Measurements from ENCODE around the gene STK39. TPM values are rescaled to one million over a fixed set of nuclear protein-coding genes. Genes with fewer than 3 reads are reported as not detected.

The STK39 gene
- total and polyA plus RNA-seq, 2 of the 4 experiments (the other 2 are of a cell fraction) = 11.8 to 16.4 TPM

- H3K79me1 ChIP-seq (ENCODE audit: low read depth in 1 of 2, low read length in 2 of 2) = peaks cover 2 to 35% of the 10 kb centered on the region in 2 experiments
- TF ChIP-seq MAFK (IDR thresholded peaks at IDR 0.05; ENCODE audit: low read depth, low read length) (no peak), FOS (IDR thresholded peaks at IDR 0.05; ENCODE audit: low read depth, low read length) (no peak), USF2 (IDR thresholded peaks at IDR 0.05; ENCODE audit: low read depth, low read length) (no peak), CHD1 (IDR thresholded peaks at IDR 0.05; ENCODE audit: low read depth, low read length) (no peak), NFE2L2 (IDR thresholded peaks at IDR 0.05; ENCODE audit: low read depth, low read length) (no peak), SMC3 (IDR thresholded peaks at IDR 0.05; ENCODE audit: low read depth, low read length) (no peak), MXI1 (IDR thresholded peaks at IDR 0.05; ENCODE audit: borderline replicate concordance, low read depth, low read length) (no peak), BHLHE40 (IDR thresholded peaks at IDR 0.05; ENCODE audit: low read depth, low read length) (no peak), MAZ (IDR thresholded peaks at IDR 0.05; ENCODE audit: borderline replicate concordance, low read depth, low read length) (no peak), RAD21 (IDR thresholded peaks at IDR 0.05; ENCODE audit: low read length) (no peak), CTCF (conservative IDR thresholded peaks at IDR 0.05; ENCODE audit: low read depth, low read length) (no peak), RCOR1 (IDR thresholded peaks at IDR 0.05; ENCODE audit: insufficient replicate concordance, low read length) (no peak), POLR2A (IDR thresholded peaks at IDR 0.05; ENCODE audit: low read depth, low read length) (no peak), CEBPB (IDR thresholded peaks at IDR 0.05; ENCODE audit: low read depth, low read length) (no peak)
- H3K14ac ChIP-seq (replicated peaks; ENCODE audit: low read depth, low read length) = no peak overlapping the region
- H3K4me2 ChIP-seq (ENCODE audit: low read depth, low read length) = no peak overlapping the region
- H2BK20ac ChIP-seq (ENCODE audit: low read depth, low read length) = no peak overlapping the region
- no peak overlapping the region for H3K18ac ChIP-seq (ENCODE audit: low read depth, low read length)
- H4K8ac ChIP-seq (ENCODE audit: low read depth in 2 of 2, low read length in 2 of 2) = peak overlapping the region in 1 of 2 experiments; percentile 20; a peak in 1 of 4 replicates
- no peak overlapping the region for H3K4ac ChIP-seq (ENCODE audit: low read depth, low read length)
- H2AK9ac ChIP-seq (replicated peaks; ENCODE audit: low read depth, low read length, poor library complexity) = no peak overlapping the region
- H3K4me1 ChIP-seq (ENCODE audit: control insufficient read depth, insufficient read depth, low read length) = peaks cover 3% of the 10 kb centered on the region; the same call in 1 of the 2 replicates
- H2BK15ac ChIP-seq (ENCODE audit: low read depth, low read length) = no peak overlapping the region
- H3K9me1 ChIP-seq (ENCODE audit: insufficient read depth, low read length) = peaks cover 4% of the 10 kb centered on the region
- H3K23ac ChIP-seq (ENCODE audit: low read depth, low read length) = no peak overlapping the region
- no peak overlapping the region for H2AFZ ChIP-seq (replicated peaks; ENCODE audit: low read length, poor library complexity)
- no peak overlapping the region for H3K27ac ChIP-seq (ENCODE audit: insufficient read depth, low read length)
- H3K56ac ChIP-seq (ENCODE audit: extremely low read depth, insufficient read depth, low read length) = no peak overlapping the region
- dilution Hi-C loops (cut with HindIII; ENCODE audit: low sequenced_read_pairs, unreplicated experiment) (no loop called here), intact Hi-C loops (cut with micrococcal nuclease) (no loop called here), in situ Hi-C loops (cut with MboI; ENCODE audit: low sequenced_read_pairs) (no loop called here)
- WGBS, 2 experiments (ENCODE audit: extremely low coverage in 2 of 2, insufficient read length in 1 of 2) = 86% methylated on average over 1 of the region's 4 CpGs; no CpG with 5 or more reads in 1 of the 2 experiments
- H2BK5ac ChIP-seq (ENCODE audit: low read depth, low read length, poor library complexity, severe bottlenecking) = no peak overlapping the region
- peak; percentile 7 for DNase-seq
- ATAC-seq (ENCODE audit: low read depth) = no peak
- no peaks in the 10 kb centered on the region for H3K9me3 ChIP-seq (ENCODE audit: control insufficient read depth, insufficient read depth, low read length)
- no peak overlapping the region for H2AK5ac ChIP-seq (ENCODE audit: low read depth, low read length)
- H3K4me3 ChIP-seq (ENCODE audit: insufficient read depth, low read depth, low read length) = no peak overlapping the region
- BruUV-seq (replicated peaks) = no TSS peak
- no peak overlapping the region for H2BK120ac ChIP-seq (ENCODE audit: low read depth, low read length)
- POLR2A ChIA-PET (ENCODE audit: unreplicated experiment) = no interaction called here
- CTCF ChIA-PET = interaction anchor here (1.1 kb wide), 1 partner anchor 11 kb away, joined by 6 read pairs; no protein-coding TSS in a partner anchor
- H3K9ac ChIP-seq (ENCODE audit: low read depth, low read length) = no peak overlapping the region
- H3K27me3 ChIP-seq (ENCODE audit: control insufficient read depth, insufficient read depth, low read length) = no peaks in the 10 kb centered on the region
- peak overlapping the region; percentile 30; the same call in 1 of the 2 replicates for H4K5ac ChIP-seq (ENCODE audit: low read depth, low read length)
- H3K36me3 ChIP-seq (ENCODE audit: control insufficient read depth, insufficient read depth, low read length) = peaks cover 2% of the 10 kb centered on the region; the same call in 1 of the 2 replicates
- no peaks in the 10 kb centered on the region for H4K20me1 ChIP-seq (ENCODE audit: insufficient read depth, low read length)
- no peak overlapping the region for H4K91ac ChIP-seq (ENCODE audit: insufficient read depth, low read depth, low read length)
These were observed 163.1 kb downstream of the STK39 start for GRCh38 chr2:168084288-168084687.
